K562 treated with DMSO at 1 percent for 4 hours (cell line): ENCODE measurements around the gene CRYGD. TPM values are rescaled to one million over a fixed set of nuclear protein-coding genes. Genes with fewer than 3 reads are reported as not detected.

ENCODE experiments used
- total RNA-seq: library from RNA; unstranded; fragments of 300-600 nt; gene quantifications from 2 replicates; pipeline ENCODE4 v1.2.3, GENCODE V29; 2022; ENCODE audit not compliant: insufficient read depth

CRYGD gene
- not detected in 2 replicates for total RNA-seq

DNA sequence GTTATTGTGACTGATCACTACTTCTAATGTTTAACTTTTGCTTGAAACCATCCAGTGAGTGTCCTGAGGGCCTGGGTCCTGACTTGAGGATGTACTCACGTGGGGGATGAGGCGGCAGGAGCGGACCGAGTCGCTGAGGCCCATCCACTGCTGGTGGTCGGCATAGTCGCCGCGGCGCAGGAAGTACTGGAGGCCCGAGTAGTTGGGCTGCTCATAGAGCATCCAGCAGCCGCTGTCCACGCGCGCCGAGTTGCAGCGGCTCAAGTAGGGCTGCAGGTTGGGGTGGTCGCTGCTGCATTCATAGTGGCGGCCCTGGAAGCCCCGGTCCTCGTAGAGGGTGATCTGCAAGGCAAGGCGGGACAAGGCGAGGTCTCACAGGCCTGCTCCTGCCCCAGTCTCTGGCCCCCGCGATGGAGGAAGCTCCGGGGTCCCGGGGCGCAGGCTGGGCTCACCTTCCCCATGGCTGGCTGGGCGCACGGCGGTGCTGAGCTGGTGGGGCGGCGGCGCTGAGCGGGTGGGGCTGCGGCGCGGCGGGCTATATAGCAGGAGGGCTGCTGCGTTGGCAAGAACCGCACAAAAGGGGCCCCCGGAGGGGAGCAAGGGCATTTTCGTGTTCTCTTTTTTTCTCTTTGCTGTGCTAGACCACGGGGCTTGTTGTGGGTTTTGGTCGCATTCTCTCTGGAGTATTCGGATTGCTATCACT is at the start of gene CRYGD:
Gene CRYGD, minus strand, starts transcription at position 512 of the 703 bp plus-strand sequence. Its CDS starts 51 bp downstream, at position 461.

DNA sequence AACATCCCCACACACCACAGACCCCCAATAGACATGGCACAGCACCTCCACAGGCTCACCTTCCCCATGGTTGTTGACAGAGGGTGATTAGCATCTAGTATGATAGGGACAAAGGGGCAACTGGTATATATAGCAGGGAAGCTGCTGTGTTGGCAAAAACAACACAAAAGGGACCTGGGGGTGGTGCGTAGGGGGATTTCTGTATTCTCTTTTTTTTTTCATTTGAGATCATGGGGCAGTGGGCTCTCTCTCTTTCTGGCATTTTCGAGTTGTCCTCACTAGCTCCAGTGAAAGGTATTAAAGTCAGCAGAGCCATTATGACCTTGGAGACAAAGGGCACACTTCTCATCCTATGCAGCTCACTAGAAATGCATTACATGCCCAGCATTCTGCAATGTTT is 39.2 kb upstream of the CRYGD start, which contains the start of gene CRYGA:
Gene CRYGA, minus strand, starts transcription at position 101 of the 400 bp plus-strand sequence. Its CDS starts 33 bp downstream, at position 68.

GRCh38 chr2:208146006-208146405 is 21.7 kb upstream of the CRYGD start, which contains the start of gene CRYGB:
CRYGB (minus strand) TSS chr2:208146158; CDS start chr2:208146120, 38 bp downstream.

GRCh38 chr2:208129744-208130711 is 5.7 kb upstream of the CRYGD start, which contains the start of gene CRYGC:
CRYGC (minus strand) TSS chr2:208129828; CDS start chr2:208129792, 36 bp downstream.

Other genes with a start within 250 kb of the CRYGD start
- gene PLEKHM3, start 99.0 kb downstream of the CRYGD start, total RNA-seq = 1.6 TPM in 2 replicates
- gene CRYGC, start 5.3 kb upstream of the CRYGD start, total RNA-seq = not detected in 2 replicates
- not detected in 2 replicates for gene CRYGB, start 21.6 kb upstream of the CRYGD start, total RNA-seq
- gene CRYGA, start 39.1 kb upstream of the CRYGD start, total RNA-seq = not detected in 2 replicates
- gene C2orf80, start 65.5 kb upstream of the CRYGD start, total RNA-seq = not detected in 2 replicates
- 217 and 226 TPM in 2 replicates for gene IDH1, start 130.5 kb upstream of the CRYGD start, total RNA-seq
- 7.7 and 9.3 TPM in 2 replicates for gene PIKFYVE, start 141.7 kb upstream of the CRYGD start, total RNA-seq